ENCODE results near the gene SRSF6. TPM values are rescaled to one million over a fixed set of nuclear protein-coding genes. Genes with fewer than 3 reads are reported as not detected.
A peak's percentile ranks its signal among the peaks of the same experiment; 100 is the strongest.
"Not testable (repeated sequence)": the region's sequence is repeated elsewhere in the genome, so short reads cannot be mapped to it uniquely, and the experiment has no call there.

SRSF6 gene
- total RNA-seq, 1 donor = 70.8 TPM

DNA sequence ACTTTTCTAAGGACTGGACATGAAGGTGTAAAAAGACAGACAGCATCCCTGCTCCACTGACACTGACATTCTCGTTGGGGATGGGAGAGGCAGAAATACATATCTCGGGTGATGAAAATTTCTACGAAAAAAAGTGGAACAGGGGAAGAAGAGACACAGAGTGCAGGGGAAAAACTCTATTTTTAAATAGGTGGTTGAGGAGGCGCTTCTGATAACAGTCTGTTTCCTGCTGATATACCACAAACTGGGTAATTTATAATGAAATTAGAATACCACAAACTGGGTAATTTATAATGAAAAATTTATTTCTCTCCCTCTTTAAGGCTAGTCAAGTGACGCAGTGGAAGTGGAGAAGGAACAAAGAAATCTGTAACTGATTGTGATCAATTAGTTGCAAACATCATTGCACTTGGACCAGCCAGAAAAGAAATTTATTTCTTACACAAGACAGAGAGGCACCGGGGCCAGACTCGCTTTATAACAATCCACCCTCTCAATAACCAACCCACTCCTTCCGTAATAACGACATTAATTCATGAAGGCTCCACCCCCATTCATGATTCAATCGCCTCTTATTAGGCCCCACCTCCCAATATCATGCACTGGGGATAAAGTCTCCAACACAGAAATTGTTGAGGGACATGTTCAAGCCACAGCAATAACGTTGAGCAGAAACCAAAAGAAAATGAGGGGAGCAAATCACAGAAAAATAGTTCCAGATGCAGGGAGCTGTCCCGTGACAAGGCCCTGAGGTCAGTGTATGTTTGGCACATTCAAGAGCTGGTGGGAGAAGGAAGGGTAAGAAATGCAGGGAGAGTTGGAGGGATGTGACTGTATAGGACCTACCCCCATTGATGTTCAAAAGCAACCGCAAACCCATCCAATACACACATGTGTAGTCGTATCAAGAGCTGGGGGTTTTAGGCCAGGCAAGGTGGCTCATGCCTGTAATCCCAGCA is 6.6 kb upstream of the SRSF6 start:
- no peak for DNase-seq (ENCODE audit: low read depth)
- TF ChIP-seq, protein P1, sequence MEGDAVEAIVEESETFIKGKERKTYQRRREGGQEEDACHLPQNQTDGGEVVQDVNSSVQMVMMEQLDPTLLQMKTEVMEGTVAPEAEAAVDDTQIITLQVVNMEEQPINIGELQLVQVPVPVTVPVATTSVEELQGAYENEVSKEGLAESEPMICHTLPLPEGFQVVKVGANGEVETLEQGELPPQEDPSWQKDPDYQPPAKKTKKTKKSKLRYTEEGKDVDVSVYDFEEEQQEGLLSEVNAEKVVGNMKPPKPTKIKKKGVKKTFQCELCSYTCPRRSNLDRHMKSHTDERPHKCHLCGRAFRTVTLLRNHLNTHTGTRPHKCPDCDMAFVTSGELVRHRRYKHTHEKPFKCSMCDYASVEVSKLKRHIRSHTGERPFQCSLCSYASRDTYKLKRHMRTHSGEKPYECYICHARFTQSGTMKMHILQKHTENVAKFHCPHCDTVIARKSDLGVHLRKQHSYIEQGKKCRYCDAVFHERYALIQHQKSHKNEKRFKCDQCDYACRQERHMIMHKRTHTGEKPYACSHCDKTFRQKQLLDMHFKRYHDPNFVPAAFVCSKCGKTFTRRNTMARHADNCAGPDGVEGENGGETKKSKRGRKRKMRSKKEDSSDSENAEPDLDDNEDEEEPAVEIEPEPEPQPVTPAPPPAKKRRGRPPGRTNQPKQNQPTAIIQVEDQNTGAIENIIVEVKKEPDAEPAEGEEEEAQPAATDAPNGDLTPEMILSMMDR (IDR thresholded peaks at IDR 0.05; ENCODE audit: insufficient read depth, low read length) = no peak
- H3K4me3 ChIP-seq (ENCODE audit: low read depth, low read length) = no peak overlapping the region

DNA sequence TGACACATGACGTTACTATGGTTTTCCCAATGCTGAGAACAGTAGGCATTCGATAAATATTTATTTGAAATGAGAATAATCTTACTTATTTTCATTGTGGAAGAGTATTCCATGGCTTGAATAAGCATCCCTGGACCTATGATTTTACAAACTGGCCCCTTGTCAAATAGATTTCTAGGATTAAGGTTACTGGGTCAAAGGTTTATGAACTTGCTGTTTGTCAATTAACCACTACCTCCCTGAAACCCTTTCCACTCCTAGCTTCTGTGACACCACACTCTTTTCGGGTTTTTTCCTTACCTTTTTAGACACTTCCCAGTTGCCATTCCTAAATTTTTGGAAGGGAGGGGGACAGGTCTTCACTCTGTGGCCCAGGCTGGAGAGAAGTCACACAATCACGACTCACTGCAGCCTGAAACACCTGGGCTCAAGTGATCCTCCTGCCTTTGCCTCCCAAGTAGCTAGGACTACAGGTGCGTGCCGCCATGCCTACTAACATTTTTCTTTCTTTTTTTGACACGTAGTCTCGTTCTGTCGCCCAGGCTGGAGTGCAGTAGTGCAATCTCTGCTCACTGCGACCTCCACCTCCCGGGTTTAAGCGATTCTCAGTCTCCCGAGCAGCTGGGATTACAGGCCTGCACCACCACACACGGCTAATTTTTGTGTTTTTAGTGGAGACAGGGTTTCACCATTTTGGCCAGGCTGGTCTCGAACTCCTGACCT is 5.1 kb upstream of the SRSF6 start:
- DNase-seq (ENCODE audit: low read depth) = no peak
- H3K4me3 ChIP-seq (ENCODE audit: low read depth, low read length) = no peak overlapping the region
- TF ChIP-seq, protein P1 (IDR thresholded peaks at IDR 0.05; ENCODE audit: insufficient read depth, low read length) = no peak

DNA sequence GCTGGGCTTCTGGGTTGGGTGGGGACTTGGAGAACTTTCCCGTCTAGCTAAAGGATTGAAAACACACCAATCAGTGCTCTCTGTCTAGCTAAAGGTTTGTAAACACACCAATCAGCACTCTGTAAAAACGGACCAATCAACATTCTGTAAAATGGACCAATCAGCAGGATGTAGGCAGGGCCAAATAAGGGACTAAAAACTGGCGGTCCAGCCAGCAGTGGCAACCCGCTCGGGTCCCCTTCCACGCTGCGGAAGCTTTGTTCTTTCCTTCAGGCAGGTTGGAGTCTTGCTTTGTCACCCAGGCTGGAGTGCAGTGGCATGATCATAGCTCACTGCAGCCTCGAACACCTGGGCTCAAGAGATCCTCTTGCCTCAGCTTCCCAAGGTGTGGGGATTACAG is 1.4 kb upstream of the SRSF6 start:
- not testable (repeated sequence) for H3K4me3 ChIP-seq (ENCODE audit: low read depth, low read length); DNase-seq (ENCODE audit: low read depth)

DNA sequence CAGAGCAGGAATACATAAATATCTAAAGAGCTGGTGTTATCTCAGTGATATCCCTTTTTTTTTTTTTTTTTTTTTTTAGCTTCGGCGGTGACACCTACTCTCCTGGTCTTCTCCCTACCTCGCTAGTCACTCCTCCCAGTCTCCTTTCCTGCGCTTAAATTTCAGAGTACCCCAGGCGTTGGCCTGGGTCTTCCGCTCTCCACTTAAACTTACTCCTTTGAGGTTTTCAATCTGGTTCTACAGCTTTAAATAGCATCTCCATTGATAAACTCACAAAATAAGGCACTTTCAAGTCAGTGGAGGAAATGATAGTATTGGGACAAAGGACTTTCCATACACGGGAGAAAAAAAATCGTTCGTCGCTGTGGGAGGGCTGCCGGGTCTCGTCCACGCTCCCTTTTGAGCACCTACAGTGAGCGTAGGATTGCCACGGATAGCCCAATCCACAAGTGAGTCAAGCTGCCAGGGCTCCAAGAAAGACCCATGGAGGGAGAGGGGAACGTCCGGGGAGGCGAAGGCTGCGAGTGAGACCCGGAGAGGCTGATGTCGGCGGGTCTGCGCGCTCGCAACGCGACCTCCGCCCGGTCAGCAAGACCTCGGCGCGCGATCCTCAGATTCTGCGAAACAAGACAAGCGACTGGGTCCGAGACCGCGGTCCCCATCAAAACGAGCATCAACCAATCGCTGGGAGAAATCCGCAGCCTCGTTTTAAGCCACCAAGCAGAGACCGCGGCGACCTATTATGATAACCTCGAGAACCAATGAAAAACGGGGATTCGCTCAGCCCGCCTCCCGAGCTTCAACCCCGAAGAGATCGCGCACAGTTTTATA is 672 bp upstream of the SRSF6 start:
- DNase-seq (ENCODE audit: low read depth) = peak; percentile 94
- TF ChIP-seq, protein P1 (IDR thresholded peaks at IDR 0.05; ENCODE audit: insufficient read depth, low read length) = no peak
- peak overlapping the region; percentile 92 for H3K4me3 ChIP-seq (ENCODE audit: low read depth, low read length)

DNA sequence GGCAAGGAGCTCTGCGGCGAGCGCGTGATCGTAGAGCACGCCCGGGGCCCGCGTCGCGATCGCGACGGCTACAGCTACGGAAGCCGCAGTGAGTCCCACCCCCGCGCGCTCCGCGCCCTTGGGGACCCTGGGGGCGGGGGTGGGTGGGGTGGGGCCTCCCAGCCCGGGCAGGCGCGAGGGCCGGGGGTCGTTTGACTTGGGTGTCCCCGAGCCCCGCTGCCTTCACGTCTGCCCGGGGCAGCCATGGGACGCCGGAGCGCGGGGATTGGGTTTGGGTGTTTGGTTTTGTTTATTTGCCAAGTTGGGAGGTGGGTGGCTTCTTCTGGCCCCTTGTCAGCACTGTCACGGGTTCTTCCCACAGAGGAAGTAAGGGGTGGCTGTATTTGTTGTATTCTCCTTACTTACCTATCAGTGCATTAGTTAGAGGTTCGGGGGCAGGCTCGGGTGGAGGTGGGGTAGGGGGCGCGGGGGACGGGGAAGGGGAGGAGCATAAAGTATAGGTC is 777 bp downstream of the SRSF6 start:
- TF ChIP-seq, protein P1 (IDR thresholded peaks at IDR 0.05; ENCODE audit: insufficient read depth, low read length) = no peak
- peak overlapping the region; percentile 92 for H3K4me3 ChIP-seq (ENCODE audit: low read depth, low read length)
- DNase-seq (ENCODE audit: low read depth) = peak; percentile 27

DNA sequence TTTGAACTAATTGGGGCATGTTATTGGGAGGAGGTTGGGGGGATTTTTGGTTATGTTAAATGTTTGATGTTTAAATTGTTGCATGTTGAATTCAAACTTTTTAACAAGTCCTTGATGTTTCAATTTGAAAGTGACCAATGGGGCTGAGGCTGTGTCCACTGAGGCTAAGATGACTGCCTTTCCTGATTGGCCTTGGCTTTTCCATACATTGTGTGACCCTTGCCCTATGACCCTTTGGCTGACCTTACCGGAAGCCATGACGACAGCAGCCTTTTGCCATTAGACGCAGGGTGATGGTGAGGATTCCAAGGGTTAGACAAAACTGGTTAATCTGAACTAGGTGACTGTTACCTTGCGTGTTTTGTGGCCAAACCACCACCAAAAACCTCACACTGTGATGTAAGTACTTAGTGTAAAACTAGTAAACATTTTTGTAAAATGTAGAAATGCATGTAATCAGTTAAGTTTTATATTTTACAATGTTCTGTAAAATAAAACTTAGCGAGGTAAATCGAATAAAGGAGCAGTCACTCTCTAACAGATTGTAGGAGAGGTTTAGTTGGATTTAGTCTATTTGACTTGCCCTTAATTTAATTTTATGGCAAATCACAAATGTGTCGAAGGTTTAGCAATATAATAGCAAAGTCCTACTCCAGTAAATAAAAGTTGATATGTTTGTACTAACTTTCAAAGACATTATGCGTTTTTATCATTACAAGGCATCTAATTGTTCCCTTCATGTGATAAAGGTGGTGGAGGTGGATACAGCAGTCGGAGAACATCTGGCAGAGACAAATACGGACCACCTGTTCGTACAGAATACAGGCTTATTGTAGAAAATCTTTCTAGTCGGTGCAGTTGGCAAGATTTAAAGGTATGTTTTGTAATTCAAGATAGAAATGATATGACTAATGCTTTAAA is 1.6 kb downstream of the SRSF6 start:
- TF ChIP-seq, protein P1 (IDR thresholded peaks at IDR 0.05; ENCODE audit: insufficient read depth, low read length) = no peak
- peak; percentile 18 for DNase-seq (ENCODE audit: low read depth)
- H3K4me3 ChIP-seq (ENCODE audit: low read depth, low read length) = peak overlapping the region; percentile 92
